Stimulated activated CD4-positive, alpha-beta T cell treated with anti-CD3 and anti-CD28 coated beads, Interleukin-4, amount 100 ng/mL, for 48 hours (primary cell): Measurements from ENCODE around the gene ASB6.

Source experiments
- DNase-seq, 2 donors: peaks; one replicate each; pipeline ENCODE4 v3.0.0-alpha.2; 2020; ENCODE audit warnings: low read depth in 2 of 2

ASB6 gene, protein sequence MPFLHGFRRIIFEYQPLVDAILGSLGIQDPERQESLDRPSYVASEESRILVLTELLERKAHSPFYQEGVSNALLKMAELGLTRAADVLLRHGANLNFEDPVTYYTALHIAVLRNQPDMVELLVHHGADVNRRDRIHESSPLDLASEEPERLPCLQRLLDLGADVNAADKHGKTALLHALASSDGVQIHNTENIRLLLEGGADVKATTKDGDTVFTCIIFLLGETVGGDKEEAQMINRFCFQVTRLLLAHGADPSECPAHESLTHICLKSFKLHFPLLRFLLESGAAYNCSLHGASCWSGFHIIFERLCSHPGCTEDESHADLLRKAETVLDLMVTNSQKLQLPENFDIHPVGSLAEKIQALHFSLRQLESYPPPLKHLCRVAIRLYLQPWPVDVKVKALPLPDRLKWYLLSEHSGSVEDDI

GRCh38 chr9:129641750-129642585 is at the start of gene ASB6:
Gene ASB6 (minus strand): TSS chr9:129642151. CDS start chr9:129641999, 152 bp downstream.
- DNase-seq = peak; percentile 97 to 99

DNA sequence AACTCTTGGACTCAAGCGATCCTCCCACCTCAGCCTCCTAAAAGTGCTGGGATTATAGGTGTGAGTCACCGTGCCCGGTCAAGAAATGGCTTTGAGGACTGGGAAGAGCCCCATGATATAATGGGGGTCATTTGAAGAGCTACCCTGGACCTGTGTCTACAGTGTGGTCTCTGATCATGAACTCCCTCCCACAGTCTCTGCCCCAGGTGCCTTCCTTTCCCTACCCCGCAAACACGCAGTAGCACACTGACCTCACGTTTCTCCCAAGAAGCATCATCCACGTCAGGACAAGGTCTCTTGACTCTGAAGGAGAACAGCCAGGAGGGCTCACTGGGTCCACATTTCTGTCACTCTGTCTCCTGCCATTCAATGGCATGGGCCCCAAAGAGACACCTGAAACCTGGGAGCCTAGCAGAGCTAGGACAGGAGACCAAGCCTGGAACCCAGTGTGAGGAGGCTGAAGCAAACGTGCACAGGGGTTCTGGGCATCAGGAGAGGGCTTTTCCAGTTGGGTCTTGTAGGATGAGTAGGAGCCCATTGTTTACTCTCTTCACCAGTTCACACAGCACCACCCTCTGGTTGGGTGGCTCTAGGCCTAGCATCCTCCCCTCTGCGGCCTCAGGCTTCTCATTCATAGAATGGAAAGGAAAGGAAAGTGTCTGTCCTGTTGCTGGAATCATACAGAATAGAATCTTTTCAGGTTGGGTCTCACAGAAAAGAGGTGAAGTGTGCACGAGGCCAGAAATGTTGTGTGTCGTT is 46.5 kb upstream of the ASB6 start:
- no peak for DNase-seq

- no peak for DNase-seq
Observed at GRCh38 chr9:129687391-129687790, 45.4 kb upstream of the ASB6 start.

- no peak for DNase-seq
Observed at GRCh38 chr9:129686736-129687135, 44.8 kb upstream of the ASB6 start.

GRCh38 chr9:129685933-129686259 is 43.9 kb upstream of the ASB6 start:
- no peak for DNase-seq

DNA sequence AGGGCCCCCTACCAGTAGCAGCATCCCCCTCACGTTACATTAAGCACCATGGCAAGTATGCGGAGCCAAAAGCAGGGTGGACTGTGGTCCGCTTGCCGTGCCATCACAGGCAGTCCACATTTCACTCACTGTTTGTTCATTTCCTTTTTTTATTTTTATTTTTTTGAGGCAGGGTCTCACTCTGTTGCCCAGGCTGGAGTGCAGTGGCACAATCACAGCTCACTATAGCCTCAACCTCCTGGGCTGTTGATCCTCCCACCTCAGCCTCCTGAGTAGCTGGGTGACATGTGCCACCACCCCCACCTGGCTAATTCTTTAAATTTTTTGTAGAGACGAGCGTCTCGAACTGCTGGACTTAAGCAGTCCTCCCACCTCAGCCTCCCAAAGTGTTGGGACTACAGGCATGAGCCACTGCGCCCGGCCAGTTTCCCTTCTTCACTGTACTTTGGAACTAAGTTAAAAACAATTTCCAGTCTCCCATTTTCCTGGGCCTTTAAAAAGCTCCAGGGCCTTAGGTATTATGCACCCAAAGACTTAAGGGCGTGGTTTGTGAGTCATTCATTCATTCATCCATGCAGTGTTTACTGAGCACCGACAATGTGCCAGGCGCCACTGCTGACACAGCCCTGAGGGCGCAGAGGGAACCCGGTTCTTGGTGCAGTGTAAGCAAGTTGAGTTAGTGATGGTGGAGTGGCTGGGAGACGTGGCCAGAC is 43.4 kb upstream of the ASB6 start:
- DNase-seq = no peak

DNA sequence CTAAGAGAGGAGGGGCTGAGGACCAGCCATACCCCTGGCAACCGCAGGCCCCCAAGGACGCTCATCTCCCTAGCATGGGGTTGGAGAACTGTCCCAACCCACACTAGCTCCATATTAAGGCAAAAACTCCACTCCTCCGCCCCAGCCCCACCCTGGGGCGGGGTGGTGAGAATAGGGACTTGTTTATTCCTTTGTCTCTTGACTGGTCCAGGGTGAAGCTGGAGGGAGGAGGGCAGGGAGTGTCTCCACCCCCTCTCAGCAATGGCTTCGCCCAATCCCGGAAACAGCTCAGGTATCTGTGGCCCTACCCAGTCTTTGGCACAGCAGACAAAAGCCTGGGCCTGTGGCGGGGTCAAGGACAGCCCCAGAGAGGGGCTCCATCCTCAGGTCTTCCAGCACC is 40.4 kb upstream of the ASB6 start:
- no peak for DNase-seq

DNA sequence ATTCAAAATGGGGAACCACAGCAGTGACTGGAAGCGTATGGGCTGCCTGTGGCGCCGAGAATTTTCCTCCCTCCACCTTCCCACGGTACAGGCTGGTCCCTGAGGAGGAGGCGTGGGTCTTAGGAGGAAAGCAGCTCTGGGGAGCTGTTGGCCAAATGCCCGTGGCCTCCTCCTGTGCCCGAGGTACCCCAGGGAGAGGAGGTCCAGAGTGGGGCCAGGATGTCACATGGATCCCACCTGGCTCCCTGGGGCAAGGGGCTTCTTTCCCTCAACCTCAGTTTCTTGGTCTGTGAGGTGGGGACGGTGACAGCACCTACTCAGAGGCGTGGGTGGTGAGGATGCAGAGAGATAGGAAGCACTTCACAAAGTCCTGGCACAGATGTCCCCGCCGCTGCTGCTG is 40.0 kb upstream of the ASB6 start:
- DNase-seq = no peak

DNA sequence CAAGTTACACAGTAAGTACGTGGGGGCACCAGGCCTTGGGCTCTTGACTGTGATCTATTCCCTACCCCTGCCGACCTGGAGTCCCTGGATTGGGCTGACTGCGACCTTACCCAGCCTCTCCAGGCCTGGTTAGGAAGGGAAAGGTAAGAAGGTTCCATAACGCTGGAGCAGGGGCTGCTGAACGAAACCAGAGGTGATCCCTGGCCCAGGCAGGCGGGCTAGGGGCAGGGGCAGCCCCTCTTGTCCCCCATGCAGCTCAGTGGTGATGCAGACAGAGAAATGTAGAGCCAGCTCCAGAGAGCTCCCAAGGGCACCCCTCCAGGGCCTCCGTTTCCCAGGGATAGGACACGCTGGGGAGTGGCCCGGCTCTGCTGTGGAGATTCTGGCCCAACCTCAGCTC is 37.6 kb upstream of the ASB6 start:
- no peak for DNase-seq

GRCh38 chr9:129678844-129679243 is 36.9 kb upstream of the ASB6 start:
- DNase-seq = no peak

- DNase-seq = no peak
Observed at GRCh38 chr9:129677456-129677855, 35.5 kb upstream of the ASB6 start.

DNA sequence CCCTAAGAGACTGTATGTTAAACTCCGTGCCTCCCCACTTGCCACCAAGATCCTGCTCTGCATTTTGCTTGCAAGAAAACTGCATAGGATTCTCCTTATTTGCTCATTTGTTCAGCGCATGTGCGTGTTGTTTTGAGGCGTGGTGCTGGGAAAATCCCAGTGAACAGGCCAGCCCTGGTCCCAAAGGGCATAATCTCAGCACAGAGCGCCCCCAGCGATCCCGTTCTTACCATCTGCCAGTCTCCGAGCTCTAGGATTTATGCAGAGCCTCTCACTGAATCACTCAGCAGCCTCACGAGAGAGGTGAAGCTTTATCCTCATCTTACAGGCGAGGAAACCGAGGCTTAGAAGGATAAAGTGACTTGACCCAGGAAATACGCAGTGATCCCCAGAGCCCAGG is 35.0 kb upstream of the ASB6 start:
- DNase-seq = no peak

- no peak for DNase-seq
Observed at GRCh38 chr9:129676287-129676686, 34.3 kb upstream of the ASB6 start.

DNA sequence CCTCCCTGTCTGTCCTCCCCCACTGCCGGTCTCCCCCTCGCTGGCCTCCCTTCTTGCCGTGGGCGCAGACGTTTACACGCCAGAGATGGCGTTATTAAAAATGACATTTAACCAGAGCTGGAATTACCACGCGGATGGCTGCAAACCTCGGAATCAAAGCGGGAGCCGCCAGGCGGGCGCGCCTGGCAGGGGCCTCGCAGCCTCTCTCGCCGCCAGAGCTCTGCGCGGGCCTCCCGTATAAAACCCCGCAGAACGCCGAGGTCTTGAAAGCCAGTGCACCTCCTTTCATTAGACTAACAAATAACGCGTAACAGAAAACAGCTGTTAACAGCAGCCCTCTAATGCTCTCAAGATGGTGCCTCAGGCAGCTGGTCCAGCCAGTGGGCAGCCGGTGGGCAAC is 33.7 kb upstream of the ASB6 start:
- DNase-seq = no peak

DNA sequence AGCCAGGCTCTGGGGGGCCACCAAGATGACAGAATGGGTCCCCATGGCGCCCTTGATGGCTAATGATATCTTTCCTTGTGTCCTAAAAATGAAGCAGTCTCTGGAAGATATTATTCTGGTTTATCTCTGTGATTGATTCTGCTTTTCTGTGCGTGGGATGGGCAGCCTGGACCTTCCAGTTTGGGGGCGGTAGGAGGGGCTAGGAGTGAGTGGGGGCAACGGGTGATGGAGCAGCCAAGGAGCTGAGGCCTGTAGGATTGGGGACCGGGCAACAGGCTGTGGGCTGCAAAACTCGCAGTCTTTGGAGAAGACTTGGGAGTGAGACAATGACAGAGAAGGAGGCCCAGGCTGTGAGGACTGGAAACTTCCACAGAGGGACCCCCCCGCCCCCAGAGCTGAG is 32.3 kb upstream of the ASB6 start:
- DNase-seq = no peak

- DNase-seq = no peak
Observed at GRCh38 chr9:129673602-129674001, 31.7 kb upstream of the ASB6 start.

- no peak for DNase-seq
Observed at GRCh38 chr9:129672702-129673101, 30.8 kb upstream of the ASB6 start.

DNA sequence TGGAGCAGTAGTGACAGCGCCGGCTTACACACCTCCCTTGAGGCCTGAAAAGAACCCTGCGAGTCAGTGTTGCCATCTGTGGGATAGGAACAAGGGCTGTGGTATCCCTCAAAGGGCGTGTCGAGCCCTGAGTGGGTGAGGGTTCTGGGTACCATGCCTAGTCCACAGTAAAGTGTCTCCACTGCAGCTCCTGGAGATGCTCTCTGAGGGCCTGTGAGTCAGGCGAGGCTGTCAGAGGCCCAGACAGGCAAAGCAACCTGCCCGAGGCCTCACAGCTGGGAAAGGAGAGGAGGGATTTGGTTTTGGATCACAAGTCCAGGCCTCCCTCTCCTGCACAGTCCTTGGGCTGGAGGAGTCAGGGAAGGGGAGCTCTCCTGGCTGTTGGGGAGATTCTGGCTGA is 29.6 kb upstream of the ASB6 start:
- DNase-seq = peak; percentile 11 to 13

DNA sequence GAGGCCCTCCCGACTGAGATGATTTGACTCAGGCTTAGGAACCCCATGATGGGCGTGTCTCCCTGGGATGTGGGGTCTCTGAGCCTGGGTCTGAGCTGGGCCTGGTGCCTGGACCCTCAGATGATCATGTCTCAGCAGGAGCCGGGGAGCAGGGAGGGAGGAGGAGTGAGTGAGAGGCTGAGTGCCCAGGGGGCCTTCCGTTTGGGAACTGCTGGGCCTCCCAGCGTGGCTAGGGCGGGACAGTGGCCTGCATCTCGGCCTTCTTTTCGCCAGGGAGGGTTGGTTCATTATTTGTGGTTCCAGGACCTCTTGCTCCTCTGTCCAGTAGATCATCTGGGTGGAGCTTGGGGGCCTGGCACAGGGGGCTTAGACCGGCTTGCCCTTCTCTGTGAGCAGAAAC is 29.1 kb upstream of the ASB6 start:
- DNase-seq = no peak

DNA sequence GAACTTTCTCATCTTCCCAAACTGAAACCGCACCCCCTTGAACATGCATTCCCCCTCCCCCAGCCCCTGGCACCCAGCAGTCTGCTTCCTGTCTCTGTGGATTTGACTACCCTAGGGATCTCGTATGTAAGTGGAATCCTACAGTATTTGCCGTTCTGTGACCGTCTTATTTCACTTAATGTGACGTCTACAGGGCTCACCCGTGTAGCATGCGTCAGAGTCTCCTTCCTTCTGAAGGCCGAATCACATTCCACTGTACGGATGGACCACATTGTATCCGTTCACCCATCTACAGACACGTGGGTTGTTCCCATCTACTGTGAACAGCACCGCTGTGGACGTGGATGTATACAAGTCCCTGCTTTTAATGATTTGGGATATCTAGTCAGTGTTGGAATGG is 28.0 kb upstream of the ASB6 start:
- no peak for DNase-seq

- no peak for DNase-seq
Observed at GRCh38 chr9:129669141-129669718, 27.3 kb upstream of the ASB6 start.
